IPS-18c (cell line): ENCODE results near the gene ABCA3.

Source experiments
- H3K4me3 ChIP-seq: 2 replicates; pipeline ENCODE4 v1.7.0; 2013; ENCODE audit warnings: low read depth, mild to moderate bottlenecking, low read length, moderate library complexity; ENCODE audit not compliant: insufficient read depth
- H3K9me3 ChIP-seq: one replicate; pipeline ENCODE4 v1.6.1; 2013; ENCODE audit warnings: mild to moderate bottlenecking, low read length, moderate library complexity; ENCODE audit not compliant: control insufficient read depth, insufficient read depth

ABCA3 gene

DNA sequence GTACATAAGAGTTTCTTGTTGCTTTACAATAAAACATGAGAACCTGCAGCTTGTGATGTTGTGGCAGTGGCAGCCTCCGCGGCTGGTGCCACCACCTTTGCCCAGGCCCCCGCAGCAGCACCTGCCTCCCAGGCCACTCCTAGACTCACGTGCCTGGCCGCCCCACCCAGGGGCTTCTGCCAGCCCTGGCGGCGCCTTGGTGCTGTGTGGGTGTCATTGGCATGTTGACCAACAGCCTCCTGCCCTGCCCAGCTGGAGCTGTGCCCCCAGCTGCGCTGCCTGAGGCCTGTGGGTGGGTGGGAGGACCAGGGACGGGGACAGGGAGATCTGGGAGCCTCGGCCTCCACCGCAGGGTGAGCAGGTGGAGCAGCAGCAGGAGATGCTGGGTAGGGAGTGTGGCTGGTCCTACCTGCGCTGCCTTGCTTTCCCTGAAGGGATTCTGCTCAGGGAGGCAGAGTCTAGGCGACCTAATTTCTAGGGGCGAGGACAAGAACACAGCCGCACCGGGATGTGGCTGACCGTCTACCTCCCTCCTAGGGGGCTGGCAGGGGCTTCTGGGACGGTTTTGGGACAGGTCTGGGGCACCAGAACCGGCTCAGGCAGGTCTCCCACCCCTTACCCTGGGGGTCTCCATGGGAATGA lies 104.7 kb downstream of the ABCA3 start:
- Histone ChIP-seq H3K9me3 (no peaks in the 10 kb centered on the region), H3K4me3 (no peak overlapping the region; the same call in 1 of the 2 replicates)

- Histone ChIP-seq H3K4me3 (no peak overlapping the region), H3K9me3 (no peaks in the 10 kb centered on the region)
These were observed 105.3 kb downstream of the ABCA3 start for GRCh38 chr16:2235234-2235651.

GRCh38 chr16:2234813-2235170 lies 105.7 kb downstream of the ABCA3 start:
- no peak overlapping the region for H3K4me3 ChIP-seq

DNA sequence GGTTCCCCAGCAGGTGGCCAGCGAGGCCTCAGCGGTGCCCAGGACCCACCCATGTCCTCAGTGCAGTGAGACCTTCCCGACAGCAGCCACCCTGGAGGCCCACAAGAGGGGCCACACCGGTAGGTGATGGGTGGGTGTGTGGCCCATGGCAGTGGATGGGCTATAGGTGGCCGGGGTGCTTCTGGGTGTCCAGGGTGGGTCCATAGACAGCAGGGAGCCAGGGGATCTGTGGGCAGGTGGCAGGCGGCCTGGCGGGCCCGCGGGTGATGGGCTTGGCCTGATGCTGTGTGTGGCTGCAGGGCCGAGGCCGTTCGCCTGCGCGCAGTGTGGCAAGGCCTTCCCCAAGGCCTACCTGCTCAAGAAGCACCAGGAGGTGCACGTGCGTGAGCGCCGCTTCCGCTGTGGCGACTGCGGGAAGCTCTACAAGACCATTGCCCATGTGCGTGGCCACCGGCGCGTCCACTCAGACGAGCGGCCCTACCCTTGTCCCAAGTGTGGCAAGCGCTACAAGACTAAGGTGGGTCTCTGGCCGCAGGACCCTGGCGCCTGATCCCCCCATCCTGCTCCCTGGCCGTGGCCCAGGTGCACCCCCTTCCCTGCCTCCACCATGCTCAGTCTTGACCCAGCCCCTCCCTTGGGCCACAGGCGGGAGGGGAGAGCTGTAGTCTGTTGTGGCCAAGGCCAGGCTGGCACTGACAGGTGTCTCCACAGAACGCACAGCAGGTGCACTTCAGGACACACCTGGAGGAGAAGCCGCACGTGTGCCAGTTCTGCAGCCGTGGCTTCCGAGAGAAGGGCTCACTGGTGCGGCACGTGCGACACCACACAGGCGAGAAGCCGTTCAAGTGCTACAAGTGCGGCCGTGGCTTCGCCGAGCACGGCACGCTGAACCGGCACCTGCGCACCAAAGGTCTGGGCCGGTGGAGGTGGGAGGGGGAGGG lies 106.4 kb downstream of the ABCA3 start:
- Histone ChIP-seq H3K4me3 (no peak overlapping the region), H3K9me3 (no peaks in the 10 kb centered on the region)

More at GRCh38 chr16:2234813-2235170, 105.7 kb downstream of the ABCA3 start:
- H3K9me3 ChIP-seq = no peaks in the 10 kb centered on the region

GRCh38 chr16:2233046-2233775 lies 107.3 kb downstream of the ABCA3 start:
- no peak overlapping the region for H3K4me3 ChIP-seq

GRCh38 chr16:2232094-2232990 lies 108.2 kb downstream of the ABCA3 start:
- no peak overlapping the region for H3K4me3 ChIP-seq
- H3K9me3 ChIP-seq = no peaks in the 10 kb centered on the region

More at GRCh38 chr16:2233046-2233775, 107.3 kb downstream of the ABCA3 start:
- no peaks in the 10 kb centered on the region for H3K9me3 ChIP-seq

DNA sequence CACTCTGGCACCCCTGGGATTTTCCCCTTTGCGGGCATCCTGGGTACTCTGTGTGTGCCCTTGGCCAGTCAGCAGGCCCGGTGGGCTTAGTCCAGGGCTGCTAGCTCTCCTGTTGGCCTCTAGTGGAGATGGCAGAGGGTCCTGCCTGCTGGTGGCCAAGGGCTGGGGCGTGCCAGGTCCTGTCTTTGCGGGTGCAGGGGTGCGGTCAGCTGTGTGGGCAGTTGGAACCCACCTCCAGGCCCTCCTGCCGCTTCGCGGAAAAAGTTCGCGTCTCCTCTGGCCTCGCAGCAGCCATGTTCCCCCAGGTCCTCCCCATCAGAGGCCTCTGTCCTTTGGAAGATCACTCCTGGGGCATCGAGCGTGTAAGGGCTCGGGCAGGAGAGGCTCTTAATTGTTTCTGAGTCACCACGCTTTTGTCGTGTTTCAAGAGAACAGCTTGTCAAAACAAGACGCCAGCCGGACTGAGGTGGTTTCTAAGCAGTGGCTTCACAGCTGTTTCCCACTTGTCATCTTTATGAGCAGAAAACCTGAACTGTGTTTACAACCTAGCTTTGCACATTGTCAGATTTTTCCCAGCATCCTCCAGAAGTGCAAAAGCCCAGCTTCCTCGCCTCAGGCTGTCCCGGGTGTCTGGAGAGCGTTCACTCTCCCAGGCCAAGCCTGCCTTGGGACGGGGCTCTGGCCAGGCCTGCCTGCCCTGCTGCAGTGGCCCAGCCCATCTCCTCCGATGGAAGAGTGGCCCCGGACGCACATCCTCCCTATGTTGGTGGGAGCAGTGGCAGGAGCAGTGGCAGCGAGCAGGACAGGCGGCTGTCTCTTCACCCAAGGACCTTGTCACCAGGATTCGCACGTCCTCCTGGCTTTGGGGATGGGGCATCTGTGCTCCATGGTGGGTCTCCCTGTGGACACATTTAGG lies 109.3 kb downstream of the ABCA3 start:
- Histone ChIP-seq H3K9me3 (no peaks in the 10 kb centered on the region), H3K4me3 (no peak overlapping the region)

- Histone ChIP-seq H3K4me3 (no peak overlapping the region), H3K9me3 (no peaks in the 10 kb centered on the region)
These were observed 110.2 kb downstream of the ABCA3 start for GRCh38 chr16:2230376-2230775.

DNA sequence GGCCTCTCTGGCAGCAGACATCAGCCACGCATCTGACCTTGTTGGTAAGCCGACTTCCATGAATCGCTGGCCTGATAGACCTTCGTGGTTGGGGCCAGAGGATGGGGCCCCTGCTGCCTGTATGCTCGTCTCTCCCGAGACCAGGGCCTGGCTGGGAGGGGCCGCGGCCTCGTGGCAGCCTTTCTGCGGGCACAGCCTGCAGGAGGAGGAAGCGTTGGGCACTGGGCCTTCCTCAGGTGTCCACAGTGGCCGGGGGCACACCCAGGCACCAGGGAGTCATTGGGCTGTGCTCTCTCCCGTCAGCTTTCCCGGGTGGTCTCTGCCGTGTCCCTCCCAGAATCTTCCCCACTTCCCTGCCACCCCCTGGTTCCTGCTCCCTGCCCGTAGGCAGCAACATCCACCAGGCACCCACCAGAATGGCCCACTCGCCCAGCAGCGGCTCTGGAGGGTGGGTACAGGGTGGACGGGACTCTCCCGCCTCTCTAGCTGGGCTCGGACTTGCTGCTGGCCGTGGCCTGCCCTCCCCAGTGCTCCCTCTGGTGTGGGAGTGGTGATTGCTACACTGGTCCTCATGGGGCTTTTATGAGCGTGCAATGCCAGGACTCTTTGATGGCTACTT lies 110.8 kb downstream of the ABCA3 start:
- no peaks in the 10 kb centered on the region for H3K9me3 ChIP-seq
- H3K4me3 ChIP-seq = no peak overlapping the region

GRCh38 chr16:2229091-2229490 lies 111.4 kb downstream of the ABCA3 start:
- Histone ChIP-seq H3K4me3 (no peak overlapping the region), H3K9me3 (no peaks in the 10 kb centered on the region)

DNA sequence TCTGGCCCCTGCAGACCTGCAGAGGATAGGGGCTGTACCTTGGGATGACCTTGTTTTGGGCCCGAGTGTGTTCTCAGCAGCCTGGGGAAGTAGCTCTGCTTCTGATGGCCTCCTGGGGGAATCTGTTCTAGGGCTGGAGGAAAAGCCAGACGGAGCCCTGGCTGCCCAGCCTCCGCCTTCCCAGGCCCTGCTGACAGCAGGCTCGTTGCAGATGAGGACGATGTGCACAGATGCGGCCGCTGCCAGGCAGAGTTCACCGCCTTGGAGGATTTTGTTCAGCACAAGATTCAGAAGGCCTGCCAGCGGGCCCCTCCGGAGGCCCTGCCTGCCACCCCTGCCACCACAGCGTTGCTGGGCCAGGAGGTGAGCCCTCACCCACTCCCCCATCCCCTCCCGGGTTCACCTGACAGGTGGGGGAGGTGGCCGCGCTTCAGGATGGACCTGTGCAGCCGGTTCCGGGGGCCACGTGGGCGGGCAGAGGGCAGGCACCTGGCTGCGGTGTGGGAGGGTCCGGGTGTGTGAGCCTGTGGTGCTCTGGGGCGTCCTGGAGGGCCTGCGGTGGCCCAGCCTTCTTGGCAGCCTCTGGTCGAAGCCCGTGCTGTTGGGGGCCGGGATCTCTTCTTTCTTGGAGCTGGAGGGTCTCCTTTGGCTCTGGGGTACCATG lies 112.2 kb downstream of the ABCA3 start:
- no peaks in the 10 kb centered on the region for H3K9me3 ChIP-seq
- H3K4me3 ChIP-seq = no peak overlapping the region

GRCh38 chr16:2226918-2227317 lies 113.6 kb downstream of the ABCA3 start:
- H3K9me3 ChIP-seq = no peaks in the 10 kb centered on the region
- no peak overlapping the region for H3K4me3 ChIP-seq

GRCh38 chr16:2226245-2226793 lies 114.2 kb downstream of the ABCA3 start:
- Histone ChIP-seq H3K9me3 (no peaks in the 10 kb centered on the region), H3K4me3 (no peak overlapping the region)
